ENCODE data around the gene NOP14. TPM values are rescaled to one million over a fixed set of nuclear protein-coding genes. Genes with fewer than 3 reads are reported as not detected.

The NOP14 gene
- polyA plus RNA-seq, 3 donors = 29.0 to 32.7 (median 30.7) TPM

DNA sequence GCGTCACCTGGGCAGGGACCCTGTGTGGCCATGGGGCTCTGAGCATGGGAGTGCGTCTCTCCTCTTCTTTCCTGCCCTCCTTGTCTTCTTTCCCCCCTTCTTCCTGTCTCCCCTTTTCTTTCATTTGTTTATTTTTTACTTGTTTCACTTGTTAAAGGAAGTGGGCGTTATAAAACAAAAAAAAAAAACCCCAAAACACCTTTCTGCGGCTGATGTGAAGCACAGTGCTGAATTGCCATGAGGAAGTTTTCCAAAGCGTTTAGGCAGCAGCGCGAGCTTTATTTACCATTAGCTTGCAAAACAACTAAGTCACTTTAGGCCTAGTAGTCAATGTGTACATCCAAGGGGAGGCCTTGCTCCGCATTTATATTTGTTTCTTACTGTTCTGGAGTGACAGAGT, 57.0 kb downstream of the NOP14 start:
- DNase-seq (ENCODE audit: extremely low read depth in 1 of 11, low read depth in 9 of 11, low spot score in 4 of 11) = no peak

DNA sequence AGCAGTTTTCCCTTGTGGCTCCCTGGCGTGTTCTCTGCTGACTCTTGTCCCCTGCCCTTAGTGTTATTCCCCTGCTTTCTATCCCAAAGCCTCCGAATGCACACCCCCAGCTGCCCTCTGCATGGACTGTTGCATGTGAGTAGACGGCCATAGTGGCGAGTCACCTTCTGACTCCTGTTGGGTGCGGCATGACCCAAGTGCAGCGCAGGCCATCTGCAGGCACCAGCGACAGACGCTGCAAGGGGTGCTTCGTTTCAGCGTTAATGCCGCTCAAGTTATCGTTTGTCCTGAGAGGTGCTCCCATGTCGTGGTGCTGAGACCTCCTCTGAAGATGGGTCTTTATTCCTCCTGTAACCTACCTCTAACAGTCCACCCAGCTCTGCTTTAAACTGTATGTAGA, 57.7 kb downstream of the NOP14 start:
- no peak for DNase-seq (ENCODE audit: extremely low read depth in 1 of 11, low read depth in 9 of 11, low spot score in 4 of 11)

DNA sequence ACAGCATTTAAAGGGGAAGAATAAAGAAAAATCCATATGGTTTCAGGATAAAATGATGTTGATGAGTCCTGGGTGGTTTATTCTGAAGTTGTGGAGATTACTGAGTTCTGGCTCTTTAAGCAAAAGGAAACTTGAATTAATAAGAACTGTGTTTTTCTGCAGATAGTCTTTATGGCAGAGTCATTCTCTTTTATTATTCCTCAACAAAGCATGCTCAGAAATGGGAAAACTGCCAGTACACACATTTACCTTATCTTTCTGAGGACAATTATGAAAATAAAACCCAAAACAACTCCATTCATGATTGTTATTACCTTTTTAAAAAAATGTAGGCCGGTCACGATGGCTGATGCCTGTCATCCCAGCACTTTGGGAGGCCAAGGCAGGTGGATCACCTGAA, 61.1 kb downstream of the NOP14 start:
- DNase-seq (ENCODE audit: extremely low read depth in 1 of 11, low read depth in 9 of 11, low spot score in 4 of 11) = no peak

DNA sequence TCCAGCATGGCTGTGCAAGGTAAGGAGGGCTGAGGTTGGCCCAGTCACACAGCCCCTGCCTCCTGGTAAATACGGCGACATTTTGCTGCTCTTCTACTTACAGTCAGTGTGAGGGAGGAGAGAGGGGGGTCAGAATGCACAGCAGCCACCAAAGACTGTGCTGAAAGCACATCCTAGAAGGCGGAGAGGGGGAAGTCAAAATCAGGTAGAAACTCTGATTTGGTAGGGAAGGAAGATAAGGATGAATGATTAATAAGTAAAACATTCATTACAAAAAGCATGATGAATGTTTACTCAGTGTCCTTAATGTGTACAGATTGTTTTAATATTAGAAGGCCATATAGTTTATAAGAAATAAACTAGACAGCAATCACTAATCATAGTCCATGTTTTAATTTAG, 62.0 kb downstream of the NOP14 start:
- no peak for DNase-seq (ENCODE audit: extremely low read depth in 1 of 11, low read depth in 9 of 11, low spot score in 4 of 11)

DNA sequence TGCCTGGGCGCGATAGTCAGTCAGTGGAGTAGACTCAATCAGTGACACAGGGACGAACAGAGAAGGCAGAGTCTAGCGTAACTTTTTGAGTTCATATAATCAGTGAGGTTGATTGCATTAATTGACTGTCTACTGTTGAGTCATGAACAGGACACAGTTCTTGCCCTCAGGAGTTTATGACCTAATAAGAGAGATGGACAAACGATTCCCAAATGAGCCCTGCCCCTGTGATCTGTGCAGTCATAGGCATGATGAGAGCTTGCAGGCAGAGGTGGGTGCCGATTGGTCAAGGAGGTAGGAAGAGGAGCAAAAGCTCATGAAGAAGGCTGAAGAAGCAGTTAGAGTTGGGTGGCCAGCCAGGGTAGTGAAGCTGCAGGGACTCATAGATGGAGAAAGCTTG, 62.5 kb downstream of the NOP14 start:
- DNase-seq (ENCODE audit: extremely low read depth in 1 of 11, low read depth in 9 of 11, low spot score in 4 of 11) = no peak

DNA sequence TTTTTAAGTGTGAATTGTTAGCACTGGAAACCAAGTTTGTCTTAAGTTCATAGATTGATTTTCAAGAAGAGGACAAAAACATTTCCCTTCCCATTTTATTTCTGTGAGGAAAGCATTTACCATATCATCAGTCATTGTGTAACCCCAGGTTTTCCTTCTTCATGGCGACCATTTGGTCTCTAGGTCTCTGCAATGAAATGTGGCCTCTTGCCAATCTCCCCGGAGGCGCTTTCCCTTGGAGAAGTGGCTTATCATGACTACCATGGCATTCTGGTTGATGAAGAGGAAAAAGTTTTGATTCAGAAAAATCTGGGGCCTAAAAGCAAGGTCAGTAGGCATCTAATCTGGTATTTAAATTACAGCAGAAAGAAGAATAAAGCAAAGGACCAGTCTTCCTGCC, 65.2 kb downstream of the NOP14 start:
- DNase-seq (ENCODE audit: extremely low read depth in 1 of 11, low read depth in 9 of 11, low spot score in 4 of 11) = no peak

DNA sequence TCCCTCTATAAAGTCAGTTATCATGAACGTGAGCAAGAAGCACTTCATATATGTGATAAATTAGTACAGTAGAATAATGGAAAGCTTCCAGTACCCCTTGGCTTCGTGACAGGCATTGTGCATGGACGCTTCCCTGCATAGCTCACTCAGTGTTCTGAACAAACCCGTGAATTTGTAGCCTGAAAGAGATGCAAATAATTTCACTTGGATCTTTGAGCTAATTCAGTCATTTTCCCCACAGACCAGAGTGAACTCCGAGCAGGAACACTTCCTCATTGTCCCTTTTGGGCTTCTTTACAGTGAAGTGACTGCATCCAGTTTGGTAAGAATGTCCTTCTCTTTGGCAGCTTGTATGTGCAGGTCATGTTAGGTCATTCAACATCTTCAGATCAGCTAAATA, 69.4 kb downstream of the NOP14 start:
- DNase-seq (ENCODE audit: extremely low read depth in 1 of 11, low read depth in 9 of 11, low spot score in 4 of 11) = no peak

DNA sequence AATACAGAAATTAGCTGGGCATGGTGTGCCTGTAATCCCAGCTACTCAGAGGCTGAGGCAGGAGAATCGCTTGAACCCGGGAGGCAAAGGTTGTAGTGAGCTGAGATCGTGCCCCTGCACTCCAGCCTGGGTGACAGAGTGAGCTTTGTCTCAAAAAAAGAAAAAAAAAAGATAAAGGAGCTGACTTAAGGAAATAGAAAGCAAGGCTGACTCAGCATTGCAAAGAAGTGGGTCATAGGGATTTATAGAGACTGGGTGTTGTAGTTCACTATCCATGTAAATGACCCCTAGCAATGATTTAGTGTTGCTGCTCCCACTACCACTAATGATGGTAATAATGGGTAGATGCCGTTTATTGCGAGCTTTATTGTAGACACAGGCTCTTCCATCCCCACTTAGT, 71.9 kb downstream of the NOP14 start:
- DNase-seq (ENCODE audit: extremely low read depth in 1 of 11, low read depth in 9 of 11, low spot score in 4 of 11) = no peak

DNA sequence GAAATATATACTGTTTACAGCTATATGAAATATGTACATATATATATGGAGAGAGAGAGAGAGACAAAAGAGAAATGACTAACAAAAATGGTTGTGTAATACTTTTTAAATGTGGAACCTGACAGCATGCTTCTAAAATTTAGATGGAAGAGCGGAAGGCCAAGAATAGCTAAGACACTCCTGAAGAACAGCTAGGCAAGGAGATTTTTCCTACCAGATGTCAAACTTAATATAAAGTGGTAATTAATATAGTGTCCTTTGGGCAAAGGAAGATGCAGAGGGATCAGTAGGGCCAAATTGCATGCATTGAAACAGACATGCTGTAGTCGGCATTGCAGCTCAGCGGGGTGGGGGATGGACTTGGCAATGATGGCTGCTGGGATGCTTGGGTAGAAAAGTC, 74.3 kb downstream of the NOP14 start:
- DNase-seq (ENCODE audit: extremely low read depth in 1 of 11, low read depth in 9 of 11, low spot score in 4 of 11) = no peak

Other genes with a start within 250 kb of the NOP14 start
- 10 to 100 TPM; 16.7 to 22.8 (median 22.2) TPM for gene TNIP2, start 207.1 kb downstream of the NOP14 start, polyA plus RNA-seq (ENCODE audit: insufficient read length in 3 of 3)
- gene SH3BP2, start 170.3 kb downstream of the NOP14 start, polyA plus RNA-seq (ENCODE audit: insufficient read length in 3 of 3) = 10 to 100 TPM; 23.9 to 46.5 (median 35.8) TPM
- gene ADD1, start 119.6 kb downstream of the NOP14 start, polyA plus RNA-seq (ENCODE audit: insufficient read length in 3 of 3) = 100 to 1,000 TPM; 254 to 268 (median 264) TPM
- 10 to 100 TPM in 1 of 3 donors, 1 to 10 TPM in 2; 6.2 to 10.0 (median 8.0) TPM for gene GRK4, start 165 bp upstream of the NOP14 start, polyA plus RNA-seq (ENCODE audit: insufficient read length in 3 of 3)
- gene HTT-AS, start 111.1 kb upstream of the NOP14 start, polyA plus RNA-seq (ENCODE audit: insufficient read length in 3 of 3) = not detected
- gene HTT, start 111.3 kb upstream of the NOP14 start, polyA plus RNA-seq (ENCODE audit: insufficient read length in 3 of 3) = 10 to 100 TPM; 30.8 to 38.1 (median 37.9) TPM

Measured in renal cortex interstitium (tissue), 11 donors.